SK-N-SH (cell line): ENCODE measurements around the gene PABPC1L.

Experiments
- CTCF ChIP-seq: fragments of 200-600 bp; sonication (generic); IDR thresholded peaks from 2 replicates; pipeline ENCODE4 v1.6.1; 2017; ENCODE audit warnings: antibody characterized with exemption, mild to moderate bottlenecking, moderate library complexity
- POLR2AphosphoS5 ChIP-seq: IDR thresholded peaks from 2 replicates; pipeline ENCODE4 v1.6.1; 2012; ENCODE audit warnings: low read depth, low read length
- REST ChIP-seq: IDR thresholded peaks from 2 replicates; pipeline ENCODE4 v1.6.1; 2012; ENCODE audit warnings: mild to moderate bottlenecking, low read depth, low read length, moderate library complexity
- TEAD4 ChIP-seq: IDR thresholded peaks from 2 replicates; pipeline ENCODE4 v1.4.0; 2012; ENCODE audit warnings: mild to moderate bottlenecking, borderline replicate concordance; ENCODE audit not compliant: insufficient read depth
- USF2 ChIP-seq: fragments of 150-350 bp; IDR thresholded peaks from 2 replicates; pipeline ENCODE4 v1.6.1; 2017; ENCODE audit warnings: antibody characterized with exemption, low read length, low read depth, borderline replicate concordance
- YY1 ChIP-seq: IDR thresholded peaks from 2 replicates; pipeline ENCODE4 v1.4.0; 2012; ENCODE audit warnings: low read depth, mild to moderate bottlenecking
- TF ChIP-seq, protein P1 (sequence below): IDR thresholded peaks from 2 replicates; pipeline ENCODE4 v1.4.0; 2012; ENCODE audit warnings: low read depth

- TF ChIP-seq, protein P1, sequence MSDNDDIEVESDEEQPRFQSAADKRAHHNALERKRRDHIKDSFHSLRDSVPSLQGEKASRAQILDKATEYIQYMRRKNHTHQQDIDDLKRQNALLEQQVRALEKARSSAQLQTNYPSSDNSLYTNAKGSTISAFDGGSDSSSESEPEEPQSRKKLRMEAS, result no peak
- TF ChIP-seq REST (no peak), POLR2AphosphoS5 (no peak), CTCF (no peak), YY1 (no peak), TEAD4 (no peak), USF2 (no peak)
These were observed 18.7 kb downstream of the PABPC1L start for GRCh38 chr20:44928595-44928994.
